ENCODE results near the gene WDR43. TPM values are rescaled to one million over a fixed set of nuclear protein-coding genes. Genes with fewer than 3 reads are reported as not detected.
A peak's percentile ranks its signal among the peaks of the same experiment; 100 is the strongest.

Gene WDR43
- total RNA-seq, 1 experiment from 2014 or later = 134 TPM

DNA sequence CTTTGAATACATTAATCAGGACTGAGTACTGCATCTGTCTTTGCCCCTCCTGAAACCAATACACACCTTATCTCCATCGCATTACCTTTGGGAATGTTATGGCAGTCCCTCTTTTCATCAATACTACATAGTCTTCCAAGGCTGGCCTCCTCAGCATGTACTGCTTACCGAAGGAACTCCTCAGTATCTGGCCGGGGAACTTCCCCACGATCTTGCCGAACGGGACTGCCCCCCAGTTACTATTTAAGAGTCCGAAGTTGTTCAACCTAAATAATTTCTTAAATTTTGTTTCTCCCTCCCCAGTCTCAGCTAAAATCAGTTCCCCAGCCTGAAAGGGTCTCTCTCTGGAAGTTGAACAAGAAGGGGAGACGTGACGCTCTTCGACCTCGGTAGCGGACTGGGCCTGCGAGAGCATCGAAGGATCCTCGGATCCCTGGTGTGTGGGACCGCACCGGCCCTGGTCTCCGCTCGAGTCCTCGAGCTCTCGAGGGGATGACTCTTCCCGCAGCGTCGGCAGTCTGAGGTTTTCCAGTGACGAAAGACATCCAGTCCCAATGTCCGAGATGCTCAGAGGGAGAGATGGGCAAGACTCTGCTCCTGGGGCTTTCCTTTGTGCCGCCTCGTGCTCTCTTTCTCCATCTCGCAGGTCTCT lies 24.8 kb upstream of the WDR43 start:
- no peaks in the 10 kb centered on the region for H3K36me3 ChIP-seq (ENCODE audit: low read depth, low read length)
- 0 out of 2 replicates have a peak, but pooled peaks cover 5% of the 10 kb centered on the region for H4K20me1 ChIP-seq (ENCODE audit: low read length)
- peak overlapping the region; percentile 90 for H3K4me2 ChIP-seq (ENCODE audit: low read length)
- 0 out of 2 replicates have a peak overlapping the region, but pooled peaks have one; percentile 6 for H3K27ac ChIP-seq (ENCODE audit: low read length)
- ATAC-seq (peak; percentile 39), DNase-seq (no peak)
- H3K9me2 ChIP-seq (replicated peaks; ENCODE audit: low read length) = no peaks in the 10 kb centered on the region
- TF ChIP-seq EZH2phosphoT487 (IDR thresholded peaks at IDR 0.05; ENCODE audit: borderline replicate concordance, low read length) (no peak), EZH2 (IDR thresholded peaks at IDR 0.05; ENCODE audit: low read length, unreplicated experiment) (no peak)
- TF ChIP-seq, protein P1, sequence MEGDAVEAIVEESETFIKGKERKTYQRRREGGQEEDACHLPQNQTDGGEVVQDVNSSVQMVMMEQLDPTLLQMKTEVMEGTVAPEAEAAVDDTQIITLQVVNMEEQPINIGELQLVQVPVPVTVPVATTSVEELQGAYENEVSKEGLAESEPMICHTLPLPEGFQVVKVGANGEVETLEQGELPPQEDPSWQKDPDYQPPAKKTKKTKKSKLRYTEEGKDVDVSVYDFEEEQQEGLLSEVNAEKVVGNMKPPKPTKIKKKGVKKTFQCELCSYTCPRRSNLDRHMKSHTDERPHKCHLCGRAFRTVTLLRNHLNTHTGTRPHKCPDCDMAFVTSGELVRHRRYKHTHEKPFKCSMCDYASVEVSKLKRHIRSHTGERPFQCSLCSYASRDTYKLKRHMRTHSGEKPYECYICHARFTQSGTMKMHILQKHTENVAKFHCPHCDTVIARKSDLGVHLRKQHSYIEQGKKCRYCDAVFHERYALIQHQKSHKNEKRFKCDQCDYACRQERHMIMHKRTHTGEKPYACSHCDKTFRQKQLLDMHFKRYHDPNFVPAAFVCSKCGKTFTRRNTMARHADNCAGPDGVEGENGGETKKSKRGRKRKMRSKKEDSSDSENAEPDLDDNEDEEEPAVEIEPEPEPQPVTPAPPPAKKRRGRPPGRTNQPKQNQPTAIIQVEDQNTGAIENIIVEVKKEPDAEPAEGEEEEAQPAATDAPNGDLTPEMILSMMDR (conservative IDR thresholded peaks at IDR 0.05; ENCODE audit: low read depth, low read length) = no peak
- peak overlapping the region; percentile 86 for H3K9ac ChIP-seq (ENCODE audit: low read length)
- TSS peak; percentile 63 for BruUV-seq (replicated peaks)
- CTCF ChIA-PET = no interaction called here
- peak overlapping the region; percentile 87 for H3K4me3 ChIP-seq (ENCODE audit: low read length)
- no peaks in the 10 kb centered on the region for H3K9me3 ChIP-seq (ENCODE audit: low read length)
- peaks cover 43% of the 10 kb centered on the region for H3K79me2 ChIP-seq (ENCODE audit: low read length)
- no peaks in the 10 kb centered on the region for H3K27me3 ChIP-seq (ENCODE audit: low read length)
- peak overlapping the region; percentile 80 for H2AFZ ChIP-seq (ENCODE audit: low read length)
- intact Hi-C loops (cut with micrococcal nuclease) = loop anchor here (1.0 kb wide), 1 partner anchor 25 kb away; the partner anchor contains the start of gene WDR43
- peaks cover 19% of the 10 kb centered on the region for H3K4me1 ChIP-seq (ENCODE audit: insufficient read depth, low read length)
- POLR2A ChIA-PET (ENCODE audit: unreplicated experiment) = interaction anchor here (0.6 kb wide), 1 partner anchor 16 kb away, joined by 3 read pairs; no protein-coding TSS in a partner anchor
- H3F3A ChIP-seq (ENCODE audit: low read length, unreplicated experiment) = no peaks in the 10 kb centered on the region

DNA sequence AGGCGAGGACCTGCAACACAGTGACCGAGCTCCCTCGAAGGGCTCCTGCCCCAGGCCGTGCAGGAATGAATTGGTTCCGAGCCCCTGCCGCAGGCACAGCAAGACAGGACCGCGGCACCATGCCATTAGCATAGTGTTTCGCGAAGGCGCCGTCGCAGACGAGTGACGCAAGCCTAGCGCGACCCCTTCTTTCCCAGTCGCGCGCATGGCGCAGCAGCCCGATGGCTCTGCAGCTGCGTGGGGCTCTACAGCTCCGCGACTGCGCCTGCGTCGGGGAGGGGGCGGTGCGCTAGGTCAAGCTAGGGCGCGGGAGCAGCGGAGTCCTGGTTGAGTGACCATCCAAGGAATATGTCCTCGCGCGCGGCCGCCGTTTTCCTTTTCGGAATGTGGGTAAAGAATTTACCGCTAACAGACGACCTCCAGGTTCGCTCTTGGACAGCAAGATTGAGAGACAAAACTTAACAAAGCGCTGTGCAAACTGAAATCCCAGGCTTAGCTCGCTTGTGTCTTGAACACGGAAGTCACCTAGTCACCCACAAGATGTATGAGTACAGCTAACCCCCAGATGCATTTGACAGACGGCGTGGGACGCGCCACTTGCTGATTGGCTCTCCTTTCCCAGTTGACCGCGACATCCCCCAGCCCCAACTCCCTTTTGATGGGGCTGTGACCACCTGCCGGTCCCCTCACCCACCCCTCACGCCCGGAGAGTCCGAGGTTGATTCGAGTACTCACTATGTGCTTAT lies 24.1 kb upstream of the WDR43 start, which contains the start of gene TRMT61B:
Gene TRMT61B, minus strand, starts transcription at position 164 of the 746 bp plus-strand sequence. Its CDS starts 32 bp downstream, at position 132.
- DNase-seq = peak; percentile 96
- H3K36me3 ChIP-seq (ENCODE audit: low read depth, low read length) = no peaks in the 10 kb centered on the region
- peaks cover 39% of the 10 kb centered on the region for H3K79me2 ChIP-seq (ENCODE audit: low read length)
- H4K20me1 ChIP-seq (ENCODE audit: low read length) = 0 out of 2 replicates have a peak, but pooled peaks cover 5% of the 10 kb centered on the region
- peak within 1 kb of the TSS; percentile 87 for H3K4me3 ChIP-seq (ENCODE audit: low read length)
- H3K27me3 ChIP-seq (ENCODE audit: low read length) = peaks cover 2% of the 10 kb centered on the region; the same call in 1 of the 2 replicates
- H3K4me2 ChIP-seq (ENCODE audit: low read length) = peak within 1 kb of the TSS; percentile 90
- POLR2A ChIA-PET (ENCODE audit: unreplicated experiment) = interaction anchor here (0.6 kb wide), 2 partner anchors 17 to 766 kb away, joined by 3 to 4 read pairs; no protein-coding TSS in a partner anchor
- peaks cover 16% of the 10 kb centered on the region for H3K4me1 ChIP-seq (ENCODE audit: insufficient read depth, low read length)
- peak within 1 kb of the TSS; percentile 14 for H3K27ac ChIP-seq (ENCODE audit: low read length)
- no peaks in the 10 kb centered on the region for H3F3A ChIP-seq (ENCODE audit: low read length, unreplicated experiment)
- intact Hi-C loops (cut with micrococcal nuclease) = loop anchor here (1.0 kb wide), 1 partner anchor 24 kb away; the partner anchor contains the start of gene WDR43
- TSS peak; percentile 99 for BruUV-seq (replicated peaks)
- H3K9me3 ChIP-seq (ENCODE audit: low read length) = no peaks in the 10 kb centered on the region
- TF ChIP-seq, protein P1 (conservative IDR thresholded peaks at IDR 0.05; ENCODE audit: low read depth, low read length) = no peak
- no peak for TF ChIP-seq EZH2phosphoT487 (IDR thresholded peaks at IDR 0.05; ENCODE audit: borderline replicate concordance, low read length)
- no peak for TF ChIP-seq EZH2 (IDR thresholded peaks at IDR 0.05; ENCODE audit: low read length, unreplicated experiment)
- H3K9ac ChIP-seq (ENCODE audit: low read length) = peak within 1 kb of the TSS; percentile 86
- peak; percentile 99 for ATAC-seq
- H3K9me2 ChIP-seq (replicated peaks; ENCODE audit: low read length) = no peaks in the 10 kb centered on the region
- CTCF ChIA-PET = interaction anchor here (0.6 kb wide), 1 partner anchor 25 kb away, joined by 3 read pairs; no protein-coding TSS in a partner anchor
- peak within 1 kb of the TSS; percentile 80 for H2AFZ ChIP-seq (ENCODE audit: low read length)

Data from PC-3 (cell line).